ENCODE data around the gene SLC27A1.
"Not testable (repeated sequence)": the region's sequence is repeated elsewhere in the genome, so short reads cannot be mapped to it uniquely, and the experiment has no call there.

SLC27A1 gene

GRCh38 chr19:17518654-17519053 is 48.3 kb downstream of the SLC27A1 start:
- 96% methylated on average over 8 of the region's 8 CpGs for WGBS
- Histone ChIP-seq H3K9me3 (ENCODE audit: insufficient read depth, low read depth, low read length) (peaks cover 12% of the 10 kb centered on the region), H3K36me3 (ENCODE audit: insufficient read depth, low read length) (peaks cover 27% of the 10 kb centered on the region)
- not testable (repeated sequence) for H3K27me3 ChIP-seq (ENCODE audit: insufficient read depth, low read length); H3K4me1 ChIP-seq (ENCODE audit: insufficient read depth, low read length); H3K27ac ChIP-seq (ENCODE audit: low read depth, low read length); H3K9ac ChIP-seq (ENCODE audit: low read depth, low read length); H3K4me3 ChIP-seq (ENCODE audit: low read length)

GRCh38 chr19:17519967-17520366 is 49.6 kb downstream of the SLC27A1 start:
- Histone ChIP-seq H3K4me3 (ENCODE audit: low read length) (no peak overlapping the region), H3K27me3 (ENCODE audit: insufficient read depth, low read length) (no peaks in the 10 kb centered on the region), H3K9me3 (ENCODE audit: insufficient read depth, low read depth, low read length) (peaks cover 12% of the 10 kb centered on the region), H3K36me3 (ENCODE audit: insufficient read depth, low read length) (peaks cover 27% of the 10 kb centered on the region), H3K4me1 (ENCODE audit: insufficient read depth, low read length) (no peaks in the 10 kb centered on the region), H3K9ac (ENCODE audit: low read depth, low read length) (no peak overlapping the region), H3K27ac (ENCODE audit: low read depth, low read length) (no peak overlapping the region)
- 94% methylated on average over 9 of the region's 9 CpGs for WGBS

- Histone ChIP-seq H3K4me1 (ENCODE audit: insufficient read depth, low read length) (no peaks in the 10 kb centered on the region), H3K36me3 (ENCODE audit: insufficient read depth, low read length) (peaks cover 27% of the 10 kb centered on the region), H3K9ac (ENCODE audit: low read depth, low read length) (no peak overlapping the region), H3K9me3 (ENCODE audit: insufficient read depth, low read depth, low read length) (peaks cover 12% of the 10 kb centered on the region), H3K27ac (ENCODE audit: low read depth, low read length) (no peak overlapping the region), H3K27me3 (ENCODE audit: insufficient read depth, low read length) (no peaks in the 10 kb centered on the region), H3K4me3 (ENCODE audit: low read length) (no peak overlapping the region)
- WGBS: 94% methylated on average over 25 of the region's 25 CpGs
Observed at GRCh38 chr19:17520865-17521264, 50.5 kb downstream of the SLC27A1 start.

DNA sequence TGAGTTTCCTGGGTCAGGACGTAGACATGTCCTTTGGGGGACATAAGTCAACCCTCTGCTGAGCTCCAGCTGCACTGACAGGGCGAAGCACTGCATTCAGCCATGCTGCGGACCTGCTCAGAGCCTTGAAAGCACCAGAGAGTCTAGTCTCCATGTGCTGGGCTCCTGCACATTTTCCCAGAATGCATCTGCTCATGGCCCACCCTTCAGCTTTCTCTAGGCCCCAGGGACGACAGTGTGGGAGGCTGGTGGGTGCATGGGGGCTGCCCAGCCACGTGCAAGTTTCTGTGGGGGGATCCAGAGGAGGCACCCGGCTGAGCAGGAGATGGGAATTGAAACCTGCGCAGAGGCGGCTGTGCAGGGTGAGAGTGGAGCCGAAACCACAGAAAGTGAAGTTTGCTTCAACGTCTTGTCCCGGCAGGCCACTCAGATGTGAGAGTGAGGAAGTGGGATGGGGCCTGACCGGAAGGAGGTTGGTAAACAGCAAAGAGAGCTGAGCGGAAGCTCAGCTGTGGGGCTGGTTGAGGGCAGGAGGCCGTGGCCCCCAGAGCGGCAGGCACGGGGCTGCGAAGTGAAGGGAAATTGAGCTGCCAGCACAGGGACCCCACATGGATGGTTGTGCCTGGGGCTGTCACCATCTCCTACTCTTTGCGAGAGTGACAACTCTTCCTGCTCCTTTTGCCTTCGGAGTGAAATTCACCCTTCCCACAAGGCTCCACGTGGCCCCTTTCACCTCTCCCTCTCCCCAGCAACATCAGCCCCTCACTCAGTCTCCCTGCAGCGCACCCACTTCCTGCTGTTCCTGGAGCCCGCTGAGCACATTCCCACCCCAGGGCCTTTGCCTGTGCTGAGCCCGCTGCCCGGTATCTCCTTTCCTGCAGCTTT is 52.9 kb downstream of the SLC27A1 start:
- Histone ChIP-seq H3K27me3 (ENCODE audit: insufficient read depth, low read length) (no peaks in the 10 kb centered on the region), H3K36me3 (ENCODE audit: insufficient read depth, low read length) (peaks cover 7% of the 10 kb centered on the region), H3K4me3 (ENCODE audit: low read length) (no peak overlapping the region), H3K9me3 (ENCODE audit: insufficient read depth, low read depth, low read length) (peaks cover under 1% of the 10 kb centered on the region; the same call in 1 of the 2 replicates), H3K27ac (ENCODE audit: low read depth, low read length) (no peak overlapping the region), H3K9ac (ENCODE audit: low read depth, low read length) (no peak overlapping the region), H3K4me1 (ENCODE audit: insufficient read depth, low read length) (no peaks in the 10 kb centered on the region)
- WGBS: 82% methylated on average over 24 of the region's 24 CpGs

DNA sequence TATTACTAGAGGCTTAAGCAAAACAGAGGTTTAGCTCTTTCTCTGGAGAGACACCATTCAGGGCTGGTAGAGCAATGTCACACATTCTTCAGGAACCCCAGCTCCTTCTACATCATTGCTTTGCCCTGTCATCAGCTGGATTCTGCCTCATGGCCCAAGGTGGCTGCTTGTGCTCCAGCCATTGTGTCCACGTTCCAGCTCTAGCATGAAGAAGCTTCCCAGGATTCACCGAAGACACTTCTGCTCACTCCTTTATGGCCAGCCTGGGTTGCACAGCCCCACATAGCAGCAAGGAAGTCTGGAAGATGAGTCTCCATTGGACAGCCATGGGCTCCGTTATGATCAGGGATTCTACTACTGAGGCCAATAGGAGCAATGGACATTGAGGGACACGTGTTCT is 54.3 kb downstream of the SLC27A1 start:
- Histone ChIP-seq H3K27ac (ENCODE audit: low read depth, low read length) (no peak overlapping the region), H3K9ac (ENCODE audit: low read depth, low read length) (no peak overlapping the region), H3K36me3 (ENCODE audit: insufficient read depth, low read length) (peaks cover 2% of the 10 kb centered on the region; the same call in 1 of the 2 replicates), H3K4me3 (ENCODE audit: low read length) (no peak overlapping the region), H3K9me3 (ENCODE audit: insufficient read depth, low read depth, low read length) (no peaks in the 10 kb centered on the region), H3K27me3 (ENCODE audit: insufficient read depth, low read length) (no peaks in the 10 kb centered on the region), H3K4me1 (ENCODE audit: insufficient read depth, low read length) (no peaks in the 10 kb centered on the region)
- 88% methylated on average over 4 of the region's 4 CpGs for whole genome bisulfite sequencing

- Histone ChIP-seq H3K4me1 (ENCODE audit: insufficient read depth, low read length) (peaks cover under 1% of the 10 kb centered on the region; the same call in 1 of the 2 replicates), H3K9ac (ENCODE audit: low read depth, low read length) (no peak overlapping the region), H3K27me3 (ENCODE audit: insufficient read depth, low read length) (no peaks in the 10 kb centered on the region), H3K36me3 (ENCODE audit: insufficient read depth, low read length) (no peaks in the 10 kb centered on the region), H3K9me3 (ENCODE audit: insufficient read depth, low read depth, low read length) (no peaks in the 10 kb centered on the region), H3K4me3 (ENCODE audit: low read length) (no peak overlapping the region), H3K27ac (ENCODE audit: low read depth, low read length) (no peak overlapping the region)
- WGBS: 85% methylated on average over 9 of the region's 9 CpGs
Observed at GRCh38 chr19:17525141-17525540, 54.8 kb downstream of the SLC27A1 start.

GRCh38 chr19:17526922-17527321 is 56.6 kb downstream of the SLC27A1 start:
- Histone ChIP-seq H3K27ac (ENCODE audit: low read depth, low read length) (no peak overlapping the region), H3K9ac (ENCODE audit: low read depth, low read length) (no peak overlapping the region), H3K27me3 (ENCODE audit: insufficient read depth, low read length) (no peaks in the 10 kb centered on the region), H3K36me3 (ENCODE audit: insufficient read depth, low read length) (no peaks in the 10 kb centered on the region), H3K9me3 (ENCODE audit: insufficient read depth, low read depth, low read length) (no peaks in the 10 kb centered on the region), H3K4me1 (ENCODE audit: insufficient read depth, low read length) (peaks cover 6% of the 10 kb centered on the region), H3K4me3 (ENCODE audit: low read length) (no peak overlapping the region)
- 84% methylated on average over 16 of the region's 16 CpGs for WGBS

DNA sequence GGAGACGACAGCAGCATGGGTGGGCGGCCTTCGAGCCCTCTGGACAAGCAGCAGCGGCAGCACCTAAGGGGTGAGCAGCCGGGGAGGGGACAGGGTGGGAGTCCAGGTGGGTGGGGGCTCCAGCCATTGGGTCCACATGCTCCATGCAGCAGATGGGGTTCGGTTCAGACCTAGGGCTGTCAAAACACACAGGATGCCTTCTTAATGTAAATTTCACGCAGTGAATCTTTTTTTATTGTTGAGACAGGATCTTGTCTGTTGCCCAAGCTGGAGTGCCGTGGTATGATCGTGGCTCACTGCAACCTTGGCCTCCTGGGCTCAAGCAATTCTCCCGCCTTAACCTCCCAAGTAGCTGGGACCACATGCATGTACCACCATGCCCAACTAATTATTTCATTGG is 57.0 kb downstream of the SLC27A1 start:
- WGBS: 91% methylated on average over 10 of the region's 10 CpGs
- Histone ChIP-seq H3K27ac (ENCODE audit: low read depth, low read length) (no peak overlapping the region), H3K4me3 (ENCODE audit: low read length) (no peak overlapping the region), H3K27me3 (ENCODE audit: insufficient read depth, low read length) (no peaks in the 10 kb centered on the region), H3K36me3 (ENCODE audit: insufficient read depth, low read length) (no peaks in the 10 kb centered on the region), H3K4me1 (ENCODE audit: insufficient read depth, low read length) (peaks cover 6% of the 10 kb centered on the region), H3K9me3 (ENCODE audit: insufficient read depth, low read depth, low read length) (no peaks in the 10 kb centered on the region), H3K9ac (ENCODE audit: low read depth, low read length) (no peak overlapping the region)

DNA sequence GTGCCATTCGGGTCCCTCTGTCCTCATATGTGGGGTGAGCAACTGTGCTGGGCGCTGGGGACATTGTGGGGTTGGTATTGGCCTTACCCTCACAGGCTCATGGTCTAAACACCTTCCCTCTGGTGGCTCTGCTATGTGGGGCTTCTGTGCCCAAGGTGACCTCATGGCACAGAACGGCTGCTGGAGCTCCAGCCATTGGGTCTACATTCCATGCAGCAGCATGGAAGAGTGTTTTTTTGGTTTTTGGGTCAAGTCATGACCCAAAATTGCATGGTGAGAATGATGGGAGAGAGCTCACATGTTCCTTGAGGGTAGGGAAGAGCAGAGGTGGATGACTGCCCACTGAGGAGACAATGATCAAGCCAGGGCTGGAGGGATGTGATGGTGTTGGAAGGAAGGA is 58.3 kb downstream of the SLC27A1 start:
- Histone ChIP-seq H3K9ac (ENCODE audit: low read depth, low read length) (no peak overlapping the region), H3K36me3 (ENCODE audit: insufficient read depth, low read length) (no peaks in the 10 kb centered on the region), H3K9me3 (ENCODE audit: insufficient read depth, low read depth, low read length) (no peaks in the 10 kb centered on the region), H3K27me3 (ENCODE audit: insufficient read depth, low read length) (no peaks in the 10 kb centered on the region), H3K27ac (ENCODE audit: low read depth, low read length) (no peak overlapping the region), H3K4me3 (ENCODE audit: low read length) (no peak overlapping the region), H3K4me1 (ENCODE audit: insufficient read depth, low read length) (peaks cover 6% of the 10 kb centered on the region)
- WGBS: 90% methylated on average over 3 of the region's 3 CpGs

DNA sequence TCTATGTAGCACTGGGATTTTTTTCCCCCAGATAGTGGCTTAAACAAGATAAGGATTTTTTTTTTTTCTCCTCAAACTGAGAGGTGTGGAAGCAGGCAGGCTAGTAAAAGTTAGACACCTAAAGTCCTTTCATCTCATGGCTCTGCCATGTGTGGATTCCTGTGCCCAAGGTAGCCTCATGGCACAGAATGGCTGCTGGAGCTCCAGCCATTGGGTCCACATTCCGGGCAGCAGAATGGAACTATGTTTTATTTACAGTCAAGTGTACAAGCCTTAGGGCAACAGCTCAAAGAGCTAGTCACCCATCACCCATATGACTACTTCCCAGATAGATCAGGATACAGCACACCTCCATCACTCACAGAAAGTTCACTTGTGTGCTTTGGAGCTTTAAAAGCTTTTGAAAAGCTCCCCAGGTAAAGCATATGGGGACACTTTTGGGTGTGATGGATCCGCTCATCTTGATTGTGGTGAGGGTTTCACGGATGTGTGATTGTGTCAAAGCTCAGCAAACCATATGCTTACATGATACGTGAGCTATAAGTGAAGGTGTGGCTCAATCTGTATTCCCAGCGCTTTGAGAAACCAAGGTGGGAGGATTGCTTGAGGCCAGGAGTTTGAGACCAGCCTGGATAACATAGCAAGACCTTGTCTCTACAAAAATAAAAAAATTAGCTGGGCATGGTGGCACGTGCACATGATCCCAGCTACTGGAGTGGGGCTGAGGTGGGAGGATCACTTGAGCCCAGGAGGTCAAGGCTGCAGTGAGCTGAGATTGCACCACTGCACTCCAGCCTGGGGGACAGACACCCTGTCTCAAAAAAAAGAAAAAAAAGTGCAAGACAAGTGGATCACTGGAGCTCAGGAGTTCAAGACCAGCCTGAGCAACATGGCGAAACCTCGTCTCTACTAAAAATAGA is 59.2 kb downstream of the SLC27A1 start:
- Histone ChIP-seq H3K9me3 (ENCODE audit: insufficient read depth, low read depth, low read length) (no peaks in the 10 kb centered on the region), H3K4me3 (ENCODE audit: low read length) (no peak overlapping the region), H3K4me1 (ENCODE audit: insufficient read depth, low read length) (peaks cover 6% of the 10 kb centered on the region), H3K27me3 (ENCODE audit: insufficient read depth, low read length) (no peaks in the 10 kb centered on the region), H3K27ac (ENCODE audit: low read depth, low read length) (no peak overlapping the region), H3K36me3 (ENCODE audit: insufficient read depth, low read length) (no peaks in the 10 kb centered on the region), H3K9ac (ENCODE audit: low read depth, low read length) (no peak overlapping the region)
- WGBS: 95% methylated on average over 8 of the region's 8 CpGs

DNA sequence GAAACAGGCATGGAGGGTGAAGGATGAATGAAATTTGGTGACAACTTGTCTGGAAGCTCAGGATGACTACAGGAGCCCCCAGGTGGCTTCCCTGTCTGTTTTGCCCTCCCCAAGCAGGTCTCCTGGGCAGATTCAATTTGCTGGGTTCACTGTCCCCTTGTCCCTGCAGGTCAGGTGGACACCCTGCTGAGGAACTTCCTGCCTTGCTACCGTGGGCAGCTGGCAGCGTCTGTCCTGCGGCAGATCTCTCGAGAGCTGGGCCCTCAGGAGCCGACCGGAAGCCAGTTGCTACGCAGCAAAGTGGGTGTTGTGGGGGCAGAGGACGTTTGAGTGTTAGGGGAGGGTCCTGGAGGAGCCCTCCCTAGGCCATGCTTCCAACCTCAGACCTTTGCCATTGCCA is 60.3 kb downstream of the SLC27A1 start:
- Histone ChIP-seq H3K4me1 (ENCODE audit: insufficient read depth, low read length) (peaks cover 6% of the 10 kb centered on the region), H3K27me3 (ENCODE audit: insufficient read depth, low read length) (no peaks in the 10 kb centered on the region), H3K36me3 (ENCODE audit: insufficient read depth, low read length) (no peaks in the 10 kb centered on the region), H3K4me3 (ENCODE audit: low read length) (no peak overlapping the region), H3K9me3 (ENCODE audit: insufficient read depth, low read depth, low read length) (no peaks in the 10 kb centered on the region), H3K27ac (ENCODE audit: low read depth, low read length) (peak overlapping the region; percentile 48; the same call in 1 of the 2 replicates), H3K9ac (ENCODE audit: low read depth, low read length) (peak overlapping the region; percentile 40; the same call in 1 of the 2 replicates)
- WGBS: 14% methylated on average over 8 of the region's 8 CpGs

All from HUES64 (cell line).